A549 (cell line): ENCODE data around the gene C20orf96. TPM values are rescaled to one million over a fixed set of nuclear protein-coding genes. Genes with fewer than 3 reads are reported as not detected.

Experiments
- ATAC-seq, 2 experiments: fragments of 200-7000 bp in 1 of 2; fragments of >200 bp in 1 of 2; cut with Nextera tagmentation in 1 of 2; cut with Tn5 transposase in 1 of 2; 3 replicates each; pipeline versions ENCODE4 v1.8.0 to v1.9.1; 2018 to 2020; ENCODE audit warnings: mild to moderate bottlenecking in 1 of 2, moderate library complexity in 1 of 2
- CTCF ChIA-PET: fragments of 300-600 bp; sonication (Branson Sonifier 250); formaldehyde crosslinking; extraction: SDS; loops from one replicate; lab custom pipeline; 2021; ENCODE audit warnings: antibody characterized with exemption, inconsistent platforms; lab: Yijun Ruan, JAX
- POLR2A ChIA-PET: fragments of 350-600 bp; formaldehyde crosslinking; extraction: SDS; loops from one replicate; lab custom pipeline; 2021; ENCODE audit warnings: antibody characterized with exemption, inconsistent platforms; lab: Yijun Ruan, JAX
- DNase-seq, 2 experiments: peaks; one replicate each; pipeline versions ENCODE4 v3.0.0 to v3.0.0-alpha.2; 2011 to 2016; ENCODE audit warnings: low read depth in 1 of 2, low spot score in 1 of 2
- FAIRE-seq: peaks from 2 replicates; lab custom pipeline; 2011; peaks lifted over from hg19 to GRCh38; lab: Jason Lieb, UNC
- H3K27ac ChIP-seq, 2 experiments: fragments of >200 bp; sonication (Bioruptor Twin); formaldehyde crosslinking; 3 replicates each; pipeline ENCODE4 v1.5.1; 2016 to 2017
- H3K4me1 ChIP-seq: fragments of >200 bp; sonication (Bioruptor Twin); formaldehyde crosslinking; 3 replicates; pipeline ENCODE4 v1.6.1; 2016
- H3K4me2 ChIP-seq: fragments of >200 bp; sonication (Bioruptor Twin); formaldehyde crosslinking; 3 replicates; pipeline ENCODE4 v1.6.1; 2016
- H3K4me3 ChIP-seq: fragments of >200 bp; sonication (Bioruptor Twin); formaldehyde crosslinking; 3 replicates; pipeline ENCODE4 v1.5.1; 2016
- H3K9me3 ChIP-seq: fragments of >200 bp; sonication (Bioruptor Twin); formaldehyde crosslinking; 3 replicates; pipeline ENCODE4 v1.6.1; 2016
- ATOH8 ChIP-seq: fragments of 250-450 bp; sonication (Bioruptor Pico); IDR thresholded peaks from 2 replicates; pipeline ENCODE4 v1.5.0; 2020; ENCODE audit warnings: low read depth, mild to moderate bottlenecking, moderate library complexity
- CBX8 ChIP-seq: fragments of 200-600 bp; sonication (generic); IDR thresholded peaks from 2 replicates; pipeline ENCODE4 v1.6.1; 2016
- CHD2 ChIP-seq: fragments of 150-350 bp; IDR thresholded peaks from 2 replicates; pipeline ENCODE4 v1.6.1; 2014; ENCODE audit warnings: low read length; ENCODE audit not compliant: partially characterized antibody
- EP300 ChIP-seq, 2 experiments: fragments of >200 bp; sonication (Bioruptor Twin); formaldehyde crosslinking; IDR thresholded peaks; 2 replicates in 1 of 2; 3 replicates in 1 of 2; pipeline ENCODE4 v1.6.1; 2016 to 2017
- FOXS1 ChIP-seq: fragments of 250-450 bp; sonication (Bioruptor Pico); IDR thresholded peaks from 2 replicates; pipeline ENCODE4 v1.5.0; 2020; ENCODE audit warnings: mild to moderate bottlenecking, moderate library complexity
- GATA3 ChIP-seq: IDR thresholded peaks from 2 replicates; pipeline ENCODE4 v1.6.1; 2012; ENCODE audit warnings: borderline replicate concordance
- HDAC2 ChIP-seq: fragments of 200-600 bp; sonication (generic); IDR thresholded peaks from 2 replicates; pipeline ENCODE4 v1.6.1; 2016
- HES2 ChIP-seq: fragments of >200 bp; sonication (Bioruptor Twin); formaldehyde crosslinking; IDR thresholded peaks from 2 replicates; pipeline ENCODE4 v1.6.1; 2016
- JUN ChIP-seq, 2 experiments: fragments of >200 bp; sonication (Bioruptor Twin); formaldehyde crosslinking; IDR thresholded peaks; 2 replicates in 1 of 2; 3 replicates in 1 of 2; pipeline ENCODE4 v1.6.1; 2016 to 2017
- KDM5A ChIP-seq: fragments of 200-600 bp; sonication (generic); IDR thresholded peaks from 2 replicates; pipeline ENCODE4 v1.6.1; 2016; ENCODE audit warnings: antibody characterized with exemption, mild to moderate bottlenecking
- MAFK ChIP-seq: fragments of 450-650 bp; IDR thresholded peaks from 2 replicates; pipeline ENCODE4 v1.6.1; 2014; ENCODE audit not compliant: partially characterized antibody
- MAX ChIP-seq: IDR thresholded peaks from 2 replicates; pipeline ENCODE4 v1.6.1; 2012
- NFE2L2 ChIP-seq: fragments of 150-350 bp; conservative IDR thresholded peaks from 2 replicates; pipeline ENCODE4 v1.6.1; 2014; ENCODE audit warnings: low read length
- POLR2A ChIP-seq: IDR thresholded peaks from 2 replicates; pipeline ENCODE4 v1.6.1; 2012; ENCODE audit warnings: mild to moderate bottlenecking, low read length
- RARB ChIP-seq: fragments of 250-450 bp; sonication (Bioruptor Pico); IDR thresholded peaks from 2 replicates; pipeline ENCODE4 v1.8.0; 2021; ENCODE audit warnings: mild to moderate bottlenecking, moderate library complexity
- REST ChIP-seq: fragments of 200-600 bp; sonication (generic); IDR thresholded peaks from 2 replicates; pipeline ENCODE4 v1.6.1; 2016; ENCODE audit warnings: antibody characterized with exemption, mild to moderate bottlenecking, moderate library complexity
- RFX5 ChIP-seq: fragments of 450-650 bp; IDR thresholded peaks from 2 replicates; pipeline ENCODE4 v1.7.1; 2014; ENCODE audit warnings: antibody characterized with exemption, mild to moderate bottlenecking, moderate library complexity
- SREBF2 ChIP-seq: fragments of 450-650 bp; IDR thresholded peaks from 2 replicates; pipeline ENCODE4 v1.6.1; 2014; ENCODE audit warnings: mild to moderate bottlenecking, moderate library complexity
- ZC3H11A ChIP-seq: fragments of 450-650 bp; IDR thresholded peaks from 2 replicates; pipeline ENCODE4 v1.6.1; 2014; ENCODE audit warnings: antibody characterized with exemption, mild to moderate bottlenecking
- ZNF302 ChIP-seq: fragments of 250-450 bp; sonication (Bioruptor Pico); IDR thresholded peaks from 2 replicates; pipeline ENCODE4 v1.9.0; 2021; ENCODE audit warnings: inconsistent platforms, mild to moderate bottlenecking, moderate library complexity
- WGBS: methylation state at CpG from one replicate; pipeline ENCODE4 v1.1.6; 2017; ENCODE audit errors: missing lambda C conversion rate; 5-methylcytosine and 5-hydroxymethylcytosine counted together
- polyA plus RNA-seq, 4 experiments: library from polyadenylated mRNA; depleted of rRNA in 3 of 4; stranded (reverse); fragments of >200 nt; fragmentation: RNase III in 1 of 4; extraction: RNeasy Plus Mini Kit Qiagen cat#74134 plus additional on column Dnase treatment in 1 of 4; gene quantifications; 2 replicates in 3 of 4; 3 replicates in 1 of 4; pipeline ENCODE4 v1.2.3, GENCODE V29; 2011 to 2017

C20orf96 gene
- polyA plus RNA-seq, 2 of the 4 experiments (the other 2 are of a cell fraction), result 20.9 to 23.9 TPM

- TF ChIP-seq REST (no peak), FOXS1 (CRISPR knock-in tag) (no peak), SREBF2 (no peak)
Measured at GRCh38 chr20:301886-302848, 11.6 kb upstream of the C20orf96 start (continued).

GRCh38 chr20:300345-300990, 9.9 kb upstream of the C20orf96 start:
- no peak for FAIRE-seq
- H3K27ac ChIP-seq, result peak overlapping the region in 1 of 2 experiments; percentile 45; a peak in 3 of 6 replicates

GRCh38 chr20:298776-299391, 8.3 kb upstream of the C20orf96 start:
- WGBS, result 30% methylated on average over 13 of the region's 15 CpGs
- Histone ChIP-seq H3K9me3 (no peaks in the 10 kb centered on the region), H3K4me2 (peak overlapping the region; percentile 84), H3K4me3 (peak overlapping the region; percentile 75), H3K4me1 (peaks cover 33% of the 10 kb centered on the region), H3K27ac (peak overlapping the region; percentile 95 to 97)
- ATAC-seq (no peak), DNase-seq (no peak), FAIRE-seq (no peak)
- ChIA-PET POLR2A (interaction anchor here (0.6 to 6.0 kb wide), 5 partner anchors 10 to 47 kb away, joined by 3 to 69 read pairs (median 4); partner anchors contain the start of gene SOX12), CTCF (interaction anchor here (1.0 to 11.0 kb wide), 3 partner anchors 10 to 55 kb away, joined by 4 to 111 read pairs (median 5); no protein-coding TSS in a partner anchor)
- TF ChIP-seq RARB (CRISPR knock-in tag) (no peak), MAX (peak; percentile 1; the same call in 1 of the 2 replicates)

More at GRCh38 chr20:300345-300990, 9.9 kb upstream of the C20orf96 start:
- no peaks in the 10 kb centered on the region for H3K9me3 ChIP-seq
- ChIA-PET CTCF (interaction anchor here (1.2 to 11.0 kb wide), 5 partner anchors 9 to 130 kb away, joined by 4 to 111 read pairs (median 5); no protein-coding TSS in a partner anchor), POLR2A (interaction anchor here (0.9 to 6.0 kb wide), 2 partner anchors 24 to 31 kb away, joined by 4 to 69 read pairs; partner anchors contain the start of gene SOX12)
- WGBS, result 74% methylated on average over 10 of the region's 10 CpGs
- ATAC-seq, result no peak
- peak overlapping the region; percentile 75; the same call in 1 of the 3 replicates for H3K4me3 ChIP-seq
- peaks cover 33% of the 10 kb centered on the region for H3K4me1 ChIP-seq
- TF ChIP-seq MAX, result no peak
- no peak for TF ChIP-seq ZNF302 (CRISPR knock-in tag)
- no peak for DNase-seq
- H3K4me2 ChIP-seq, result peak overlapping the region; percentile 84

GRCh38 chr20:297925-298775, 7.6 kb upstream of the C20orf96 start:
- ChIA-PET POLR2A (interaction anchor here (0.7 to 6.0 kb wide), 5 partner anchors 11 to 48 kb away, joined by 3 to 69 read pairs (median 3); partner anchors contain the start of gene SOX12), CTCF (interaction anchor here (1.0 to 11.0 kb wide), 3 partner anchors 11 to 55 kb away, joined by 4 to 111 read pairs (median 5); no protein-coding TSS in a partner anchor)
- no peaks in the 10 kb centered on the region for H3K9me3 ChIP-seq
- WGBS, result 2% methylated on average over 53 of the region's 75 CpGs
- peak overlapping the region; percentile 84 for H3K4me2 ChIP-seq
- peak overlapping the region; percentile 95 to 97 for H3K27ac ChIP-seq
- ATAC-seq, result peak; percentile 53 to 58
- FAIRE-seq, result peak; percentile 18
- peaks cover 33% of the 10 kb centered on the region for H3K4me1 ChIP-seq
- H3K4me3 ChIP-seq, result peak overlapping the region; percentile 75
- peak; percentile 59 to 83 for DNase-seq
- peak in 1 of 2 experiments; percentile 43; a peak in 2 of 5 replicates for TF ChIP-seq JUN (IDR thresholded peaks at IDR 0.05)
- no peak for TF ChIP-seq RFX5
- TF ChIP-seq SREBF2, result no peak
- no peak for TF ChIP-seq HES2
- TF ChIP-seq POLR2A, result peak; percentile 54; the same call in 1 of the 2 replicates
- TF ChIP-seq RARB (CRISPR knock-in tag), result no peak
- TF ChIP-seq HDAC2, result no peak
- TF ChIP-seq ZNF302 (CRISPR knock-in tag), result no peak
- 0 out of 2 replicates have a peak, but pooled peaks have one; percentile 32 for TF ChIP-seq ATOH8 (CRISPR knock-in tag)
- TF ChIP-seq MAFK, result no peak
- no peak for TF ChIP-seq EP300 (IDR thresholded peaks at IDR 0.05)
- TF ChIP-seq KDM5A, result no peak; the same call in 1 of the 2 replicates
- no peak for TF ChIP-seq CBX8
- no peak for TF ChIP-seq NFE2L2
- no peak for TF ChIP-seq CHD2
- TF ChIP-seq ZC3H11A, result no peak
- TF ChIP-seq GATA3, result no peak
